AG08395 (cell line): ENCODE data around the gene ABLIM2.

Experiments used
- DNase-seq: peaks from one replicate; pipeline ENCODE4 v3.0.0; 2012; ENCODE audit warnings: mixed read lengths, low spot score

ABLIM2 gene

GRCh38 chr4:8158710-8159536, at the start of gene ABLIM2:
ABLIM2 (minus strand) TSS chr4:8158813; CDS start chr4:8158689, 124 bp downstream.
- DNase-seq = peak; percentile 100

- DNase-seq = peak; percentile 26
Observed at GRCh38 chr4:8207314-8207713, 48.7 kb upstream of the ABLIM2 start.

GRCh38 chr4:8205749-8206611, 47.4 kb upstream of the ABLIM2 start:
- DNase-seq = no peak

GRCh38 chr4:8205241-8205707, 46.7 kb upstream of the ABLIM2 start:
- no peak for DNase-seq

- DNase-seq = no peak
Observed at GRCh38 chr4:8204576-8205227, 46.1 kb upstream of the ABLIM2 start.

GRCh38 chr4:8203817-8204216, 45.2 kb upstream of the ABLIM2 start:
- DNase-seq = no peak

GRCh38 chr4:8203052-8203401, 44.4 kb upstream of the ABLIM2 start:
- no peak for DNase-seq

GRCh38 chr4:8202108-8203051, 43.8 kb upstream of the ABLIM2 start:
- DNase-seq = no peak

- DNase-seq = no peak
Observed at GRCh38 chr4:8201321-8201781, 42.7 kb upstream of the ABLIM2 start.

- DNase-seq = no peak
Observed at GRCh38 chr4:8200302-8200975, 41.8 kb upstream of the ABLIM2 start.

GRCh38 chr4:8199594-8200301, 41.1 kb upstream of the ABLIM2 start:
- DNase-seq = no peak

GRCh38 chr4:8198906-8199593, 40.4 kb upstream of the ABLIM2 start, which contains the start of gene SH3TC1:
SH3TC1 (plus strand) TSS chr4:8199290; CDS start chr4:8205195, 5,905 bp downstream.
- DNase-seq = peak; percentile 93

GRCh38 chr4:8198206-8198905, 39.7 kb upstream of the ABLIM2 start:
- DNase-seq = no peak

GRCh38 chr4:8197521-8197920, 38.9 kb upstream of the ABLIM2 start:
- DNase-seq = no peak

GRCh38 chr4:8195841-8196458, 37.3 kb upstream of the ABLIM2 start:
- no peak for DNase-seq

GRCh38 chr4:8195431-8195830, 36.8 kb upstream of the ABLIM2 start:
- DNase-seq = no peak

- DNase-seq = no peak
Observed at GRCh38 chr4:8194306-8195242, 36.0 kb upstream of the ABLIM2 start.
